Trophoblast cell (in vitro differentiated cells and primary cell): ENCODE measurements around the gene SMIM12. TPM values are rescaled to one million over a fixed set of nuclear protein-coding genes. Genes with fewer than 3 reads are reported as not detected.

Experiments
- DNase-seq, 2 donors: peaks; one replicate each; pipeline ENCODE4 v3.0.0-alpha.2; 2016
- H2AFZ ChIP-seq: 2 replicates; pipeline ENCODE4 v1.6.1; 2013; ENCODE audit warnings: low read length, moderate library complexity, mild to moderate bottlenecking; ENCODE audit not compliant: insufficient read depth, poor library complexity
- H2AK5ac ChIP-seq: 2 replicates; pipeline ENCODE4 v1.6.1; 2013; ENCODE audit warnings: mild to moderate bottlenecking, low read length
- H2BK120ac ChIP-seq: 2 replicates; pipeline ENCODE4 v1.6.1; 2013; ENCODE audit warnings: low read length, mild to moderate bottlenecking, moderate library complexity; ENCODE audit not compliant: insufficient read depth, poor library complexity
- H2BK12ac ChIP-seq: 2 replicates; pipeline ENCODE4 v1.6.1; 2013; ENCODE audit warnings: mild to moderate bottlenecking, low read length, moderate library complexity
- H2BK5ac ChIP-seq: 2 replicates; pipeline ENCODE4 v1.6.1; 2013; ENCODE audit warnings: low read length, low read depth, moderate library complexity, mild to moderate bottlenecking; ENCODE audit not compliant: poor library complexity
- H3K14ac ChIP-seq: 2 replicates; pipeline ENCODE4 v1.6.1; 2013; ENCODE audit warnings: mild to moderate bottlenecking, low read length
- H3K18ac ChIP-seq: 2 replicates; pipeline ENCODE4 v1.6.1; 2013; ENCODE audit warnings: mild to moderate bottlenecking, low read length
- H3K23ac ChIP-seq: 2 replicates; pipeline ENCODE4 v1.6.1; 2013; ENCODE audit warnings: low read length
- H3K27ac ChIP-seq: 2 replicates; pipeline ENCODE4 v1.5.1; 2013; ENCODE audit warnings: low read depth, mild to moderate bottlenecking, inconsistent platforms, low read length, moderate library complexity
- H3K27me3 ChIP-seq: 2 replicates; pipeline ENCODE4 v1.6.1; 2013; ENCODE audit warnings: inconsistent platforms, mild to moderate bottlenecking, low read length, moderate library complexity; ENCODE audit not compliant: insufficient read depth
- H3K36me3 ChIP-seq, 2 experiments: 1 replicate in 1 of 2; 2 replicates in 1 of 2; pipeline ENCODE4 v1.6.1; 2013; ENCODE audit warnings: low read length in 2 of 2, mild to moderate bottlenecking in 2 of 2, moderate library complexity in 1 of 2; ENCODE audit not compliant: insufficient read depth in 2 of 2, control insufficient read depth in 1 of 2
- H3K4ac ChIP-seq: 2 replicates; pipeline ENCODE4 v1.6.1; 2013; ENCODE audit warnings: low read depth, mild to moderate bottlenecking, low read length, moderate library complexity
- H3K4me1 ChIP-seq, 2 experiments: 1 replicate in 1 of 2; 2 replicates in 1 of 2; pipeline ENCODE4 v1.6.1; 2013; ENCODE audit warnings: low read length in 2 of 2, mild to moderate bottlenecking in 2 of 2, moderate library complexity in 1 of 2; ENCODE audit not compliant: insufficient read depth in 2 of 2, control insufficient read depth in 1 of 2
- H3K4me2 ChIP-seq: 2 replicates; pipeline ENCODE4 v1.6.1; 2013; ENCODE audit warnings: inconsistent platforms, mild to moderate bottlenecking, low read length, moderate library complexity
- H3K4me3 ChIP-seq: 2 replicates; pipeline ENCODE4 v1.5.1; 2013; ENCODE audit warnings: mild to moderate bottlenecking, low read depth, low read length, inconsistent platforms
- H3K79me1 ChIP-seq: one replicate; pipeline ENCODE4 v1.6.1; 2013; ENCODE audit warnings: low read length
- H3K79me2 ChIP-seq: 2 replicates; pipeline ENCODE4 v1.6.1; 2013; ENCODE audit warnings: low read length, mild to moderate bottlenecking; ENCODE audit not compliant: control insufficient read depth, insufficient read depth, poor library complexity
- H3K9ac ChIP-seq: 2 replicates; pipeline ENCODE4 v1.6.1; 2013; ENCODE audit warnings: mild to moderate bottlenecking, low read length
- H3K9me3 ChIP-seq: 2 replicates; pipeline ENCODE4 v1.6.1; 2013; ENCODE audit warnings: low read depth, mild to moderate bottlenecking, control low read depth, inconsistent platforms, low read length; ENCODE audit not compliant: insufficient read depth
- H4K12ac ChIP-seq: 2 replicates; pipeline ENCODE4 v1.6.1; 2013; ENCODE audit warnings: low read depth, mild to moderate bottlenecking, low read length, moderate library complexity
- H4K8ac ChIP-seq: 2 replicates; pipeline ENCODE4 v1.6.1; 2013; ENCODE audit warnings: low read depth, mild to moderate bottlenecking, low read length, moderate library complexity
- H4K91ac ChIP-seq: one replicate; pipeline ENCODE4 v1.6.1; 2013; ENCODE audit warnings: low read depth, mild to moderate bottlenecking, low read length, moderate library complexity
- WGBS: extraction: QIAGEN DNeasy Blood & Tissue Kit; methylation state at CpG from one replicate; pipeline ENCODE4 v1.1.7; 2013; ENCODE audit warnings: missing lambda C conversion rate; ENCODE audit not compliant: insufficient read length, insufficient coverage; ENCODE audit errors: extremely low coverage; 5-methylcytosine and 5-hydroxymethylcytosine counted together
- polyA plus RNA-seq: library from polyadenylated mRNA; stranded (reverse); fragments of 200-250 nt; gene quantifications from 2 replicates; pipeline ENCODE4 v1.2.3, GENCODE V29; 2013

The SMIM12 gene, protein sequence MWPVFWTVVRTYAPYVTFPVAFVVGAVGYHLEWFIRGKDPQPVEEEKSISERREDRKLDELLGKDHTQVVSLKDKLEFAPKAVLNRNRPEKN
- 20.0 and 20.3 TPM in 2 replicates for polyA plus RNA-seq

- Histone ChIP-seq H2AK5ac (peak within 1 kb of the TSS; percentile 75), H2BK5ac (no peak within 1 kb of the TSS), H3K18ac (peak within 1 kb of the TSS; percentile 80), H3K9me3 (peaks cover 1% of the 10 kb centered on the region), H3K27ac (no peak within 1 kb of the TSS), H2AFZ (peak within 1 kb of the TSS; percentile 84), H3K27me3 (no peaks in the 10 kb centered on the region), H3K36me3 (peaks cover 10 to 12% of the 10 kb centered on the region in 2 experiments), H2BK12ac (no peak within 1 kb of the TSS), H3K4ac (peak within 1 kb of the TSS; percentile 44), H3K4me2 (peak within 1 kb of the TSS; percentile 82), H4K91ac (peak within 1 kb of the TSS; percentile 65), H4K8ac (peak within 1 kb of the TSS; percentile 73), H3K14ac (peak within 1 kb of the TSS; percentile 48), H2BK120ac (peak within 1 kb of the TSS; percentile 40), H4K12ac (peak within 1 kb of the TSS; percentile 59), H3K9ac (peak within 1 kb of the TSS; percentile 98), H3K4me1 (peaks cover 3 to 5% of the 10 kb centered on the region in 2 experiments), H3K79me2 (peaks cover 11% of the 10 kb centered on the region), H3K79me1 (peaks cover 4% of the 10 kb centered on the region), H3K4me3 (peak within 1 kb of the TSS; percentile 90), H3K23ac (no peak within 1 kb of the TSS)
- peak; percentile 89 to 97 for DNase-seq
- no CpG with 5 or more reads among the region's 47 CpGs for WGBS
Measured at GRCh38 chr1:34859446-34860200, at the start of gene SMIM12. Gene SMIM12, minus strand, starts transcription at chr1:34859749. Its CDS starts 3,772 bp downstream, at chr1:34855977.

GRCh38 chr1:34908369-34908768 lies 48.8 kb upstream of the SMIM12 start:
- no peaks in the 10 kb centered on the region for H3K27me3 ChIP-seq
- DNase-seq: no peak
- no peaks in the 10 kb centered on the region for H3K79me2 ChIP-seq
- no peaks in the 10 kb centered on the region for H3K79me1 ChIP-seq
- H3K4me2 ChIP-seq: no peak overlapping the region
- H2BK12ac ChIP-seq: no peak overlapping the region
- H4K12ac ChIP-seq: no peak overlapping the region
- H2BK120ac ChIP-seq: no peak overlapping the region
- H3K14ac ChIP-seq: no peak overlapping the region
- H3K36me3 ChIP-seq: no peaks in the 10 kb centered on the region
- H2BK5ac ChIP-seq: no peak overlapping the region
- no peaks in the 10 kb centered on the region for H3K9me3 ChIP-seq
- H3K18ac ChIP-seq: no peak overlapping the region
- H3K4ac ChIP-seq: no peak overlapping the region
- H3K27ac ChIP-seq: no peak overlapping the region
- H3K23ac ChIP-seq: no peak overlapping the region
- no peak overlapping the region for H3K4me3 ChIP-seq
- no peak overlapping the region for H3K9ac ChIP-seq
- no peak overlapping the region for H2AFZ ChIP-seq
- no peak overlapping the region for H4K8ac ChIP-seq
- no peak overlapping the region for H4K91ac ChIP-seq
- no peaks in the 10 kb centered on the region for H3K4me1 ChIP-seq
- WGBS: no CpG with 5 or more reads among the region's 3 CpGs
- H2AK5ac ChIP-seq: no peak overlapping the region

DNA sequence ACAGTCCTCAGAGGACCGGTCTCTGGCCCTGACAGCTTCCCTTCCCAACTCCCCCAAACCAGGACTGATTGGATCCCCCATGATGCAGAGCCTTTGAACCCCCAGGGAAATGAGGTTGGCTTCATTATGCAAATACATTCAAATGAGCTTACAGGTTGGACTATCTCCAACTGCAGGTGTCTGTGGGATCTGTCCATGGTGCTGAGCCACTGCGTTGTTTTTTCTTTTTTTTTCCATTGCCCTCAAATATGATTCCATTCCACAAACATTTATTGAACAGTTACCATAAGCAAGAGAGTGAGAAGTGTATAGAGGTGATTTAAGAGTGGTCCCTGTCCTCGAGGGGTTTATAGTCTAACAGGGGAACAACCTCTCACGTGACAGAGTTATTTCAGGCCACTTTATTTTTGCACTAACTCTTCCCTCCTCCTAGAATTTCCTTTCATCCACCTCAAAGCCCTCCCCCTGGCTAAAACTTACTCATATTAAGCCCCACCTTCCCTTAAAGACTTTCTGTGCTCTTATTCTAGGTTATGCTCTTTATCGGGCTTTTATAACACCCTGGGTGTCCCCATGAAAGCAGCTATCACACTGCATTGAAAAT lies 48.0 kb upstream of the SMIM12 start:
- Histone ChIP-seq H4K8ac (no peak overlapping the region), H3K79me1 (no peaks in the 10 kb centered on the region)
- no CpG with 5 or more reads among the region's 5 CpGs for WGBS

DNA sequence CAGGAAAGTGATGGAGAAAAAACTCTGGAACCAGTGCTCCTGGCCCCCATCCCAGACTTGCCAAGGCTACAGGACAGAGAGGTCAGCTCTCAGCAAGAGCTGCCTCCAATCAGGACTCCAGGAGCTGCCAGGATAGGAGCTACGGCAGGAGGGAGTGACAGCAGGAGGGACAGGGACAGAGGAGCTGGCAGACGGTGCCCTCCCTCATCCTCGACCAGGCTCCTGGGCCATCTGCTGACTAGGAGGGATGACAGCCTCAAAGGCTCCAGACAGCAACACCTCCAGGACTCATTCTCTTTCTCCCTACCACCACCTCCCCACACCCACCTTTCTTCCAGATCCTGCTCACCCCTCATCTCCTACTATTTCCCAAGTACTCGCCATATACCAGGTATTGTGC lies 47.2 kb upstream of the SMIM12 start:
- Histone ChIP-seq H4K91ac (no peak overlapping the region), H2AFZ (no peak overlapping the region), H3K9me3 (no peaks in the 10 kb centered on the region), H3K27me3 (no peaks in the 10 kb centered on the region), H3K18ac (no peak overlapping the region), H2BK12ac (no peak overlapping the region), H3K4me2 (no peak overlapping the region), H3K4ac (no peak overlapping the region), H3K4me1 (no peaks in the 10 kb centered on the region), H2AK5ac (no peak overlapping the region), H3K23ac (no peak overlapping the region), H3K9ac (no peak overlapping the region), H3K14ac (no peak overlapping the region), H3K36me3 (no peaks in the 10 kb centered on the region), H4K12ac (no peak overlapping the region), H2BK5ac (no peak overlapping the region), H3K79me2 (no peaks in the 10 kb centered on the region), H2BK120ac (no peak overlapping the region), H3K27ac (no peak overlapping the region), H4K8ac (no peak overlapping the region), H3K79me1 (no peaks in the 10 kb centered on the region), H3K4me3 (no peak overlapping the region)
- no CpG with 5 or more reads among the region's 4 CpGs for WGBS
- DNase-seq: no peak

More for the DNA sequence above, 48.0 kb upstream of the SMIM12 start:
- Histone ChIP-seq H3K4me2 (no peak overlapping the region), H3K14ac (no peak overlapping the region), H2AK5ac (no peak overlapping the region), H3K4me3 (no peak overlapping the region), H2AFZ (no peak overlapping the region), H2BK120ac (no peak overlapping the region), H3K36me3 (no peaks in the 10 kb centered on the region), H3K27me3 (no peaks in the 10 kb centered on the region), H3K23ac (no peak overlapping the region), H3K4ac (no peak overlapping the region), H3K18ac (no peak overlapping the region), H3K9ac (no peak overlapping the region), H3K4me1 (no peaks in the 10 kb centered on the region), H3K27ac (no peak overlapping the region), H4K12ac (no peak overlapping the region), H2BK12ac (no peak overlapping the region), H4K91ac (no peak overlapping the region), H3K79me2 (no peaks in the 10 kb centered on the region), H3K9me3 (no peaks in the 10 kb centered on the region), H2BK5ac (no peak overlapping the region)
- peak in 1 of 2 donors; percentile 13 for DNase-seq
